ENCODE results near the gene HAUS6. TPM values are rescaled to one million over a fixed set of nuclear protein-coding genes. Genes with fewer than 3 reads are reported as not detected.

The HAUS6 gene
- total and polyA plus RNA-seq, 2 donors (not counting 1 experiment from before 2014, with no cell fraction given): 4.1 to 13.5 TPM

- H3K27ac Mint-ChIP-seq: no peak overlapping the region
- POLR2A ChIA-PET: no interaction called here
- intact Hi-C loops (cut with micrococcal nuclease): no loop called here
Observed at GRCh38 chr9:19020886-19021455, 81.7 kb downstream of the HAUS6 start.

More at GRCh38 chr9:19020886-19021455, 81.7 kb downstream of the HAUS6 start:
- peaks cover 3% of the 10 kb centered on the region for H3K9me3 Mint-ChIP-seq (ENCODE audit: insufficient read depth)
- H3K4me3 Mint-ChIP-seq: no peak overlapping the region
- CTCF ChIA-PET: interaction anchor here (1.6 kb wide), 1 partner anchor 10 kb away, joined by 5 read pairs; no protein-coding TSS in a partner anchor
- Histone ChIP-seq H2AFZ (ENCODE audit: insufficient read depth, low read depth, low read length, poor library complexity, severe bottlenecking) (no peak overlapping the region), H3K4me3 (ENCODE audit: control extremely low read depth in 1 of 5, extremely low read depth in 1 of 5, insufficient read depth in 1 of 5, low read depth in 2 of 5, low read length in 4 of 5) (no peak overlapping the region), H3K9ac (ENCODE audit: low read length) (no peak overlapping the region), H3K79me2 (ENCODE audit: control insufficient read depth, insufficient read depth, low read length) (no peaks in the 10 kb centered on the region), H4K20me1 (ENCODE audit: control insufficient read depth, insufficient read depth, low read length, poor library complexity, severe bottlenecking) (no peaks in the 10 kb centered on the region), H3K4me2 (replicated peaks; ENCODE audit: low read depth, low read length, poor library complexity, severe bottlenecking) (no peak overlapping the region), H3K9me3 (ENCODE audit: control extremely low read depth in 1 of 3, control insufficient read depth in 2 of 3, insufficient read depth in 1 of 3, low read length in 2 of 3) (peaks cover 0 to 8% (median 2%) of the 10 kb centered on the region in 3 donors), H3K27me3 (replicated peaks in 1 of 4; ENCODE audit: control extremely low read depth in 1 of 4, control insufficient read depth in 3 of 4, insufficient read depth in 4 of 4, low read length in 3 of 4) (peaks cover 0 to 3% (median 0%) of the 10 kb centered on the region in 4 experiments), H3K4me1 (ENCODE audit: control insufficient read depth in 2 of 2, insufficient read depth in 2 of 2, low read length in 2 of 2) (no peaks in the 10 kb centered on the region), H3K36me3 (replicated peaks in 1 of 2; ENCODE audit: control extremely low read depth in 1 of 2, control insufficient read depth in 1 of 2, extremely low read depth in 1 of 2, insufficient read depth in 2 of 2, low read length in 1 of 2) (no peaks in the 10 kb centered on the region), H3K27ac (ENCODE audit: low read length in 2 of 2) (no peak overlapping the region)
- 6% methylated on average over 2 of the region's 3 CpGs for WGBS (ENCODE audit: insufficient coverage)
- DNase-seq: no peak
- peaks cover 14% of the 10 kb centered on the region for H3K27me3 Mint-ChIP-seq
- TF ChIP-seq CTCF (IDR thresholded peaks at IDR 0.05): no peak
- no peak for TF ChIP-seq EZH2 (IDR thresholded peaks at IDR 0.05; ENCODE audit: borderline replicate concordance, insufficient read depth, low read depth, low read length, poor library complexity, severe bottlenecking)
- no peak for ATAC-seq (ENCODE audit: low read depth)
- H3K4me1 Mint-ChIP-seq: no peaks in the 10 kb centered on the region

All from B cell (primary cell).